Ectodermal cell (in vitro differentiated cells): ENCODE measurements around the gene CCNT1.
A peak's percentile ranks its signal among the peaks of the same experiment; 100 is the strongest.
"Not testable (repeated sequence)": the region's sequence is repeated elsewhere in the genome, so short reads cannot be mapped to it uniquely, and the experiment has no call there.

Experiments used
- H3K27ac ChIP-seq: 2 replicates; pipeline ENCODE4 v1.7.0; 2013; ENCODE audit warnings: mild to moderate bottlenecking, low read depth, low read length; ENCODE audit not compliant: insufficient read depth, poor library complexity, severe bottlenecking
- H3K27me3 ChIP-seq: 2 replicates; pipeline ENCODE4 v1.7.0; 2013; ENCODE audit warnings: mild to moderate bottlenecking, low read length; ENCODE audit not compliant: insufficient read depth, control insufficient read depth, poor library complexity, severe bottlenecking
- H3K36me3 ChIP-seq: one replicate; pipeline ENCODE4 v1.7.0; 2013; ENCODE audit warnings: low read length; ENCODE audit not compliant: control insufficient read depth, insufficient read depth
- H3K4me1 ChIP-seq: one replicate; pipeline ENCODE4 v1.7.0; 2013; ENCODE audit warnings: low read length; ENCODE audit not compliant: control insufficient read depth, insufficient read depth
- H3K4me3 ChIP-seq: 2 replicates; pipeline ENCODE4 v1.7.0; 2013; ENCODE audit warnings: low read depth, low read length, control low read depth; ENCODE audit not compliant: insufficient read depth
- H3K9me3 ChIP-seq: 2 replicates; pipeline ENCODE4 v1.7.0; 2013; ENCODE audit warnings: mild to moderate bottlenecking, low read length, moderate library complexity; ENCODE audit not compliant: control insufficient read depth
- WGBS, 2 experiments: methylation state at CpG; one replicate each; pipeline ENCODE4 v1.1.7; 2013; ENCODE audit warnings: missing lambda C conversion rate in 2 of 2; 5-methylcytosine and 5-hydroxymethylcytosine counted together

Gene CCNT1

DNA sequence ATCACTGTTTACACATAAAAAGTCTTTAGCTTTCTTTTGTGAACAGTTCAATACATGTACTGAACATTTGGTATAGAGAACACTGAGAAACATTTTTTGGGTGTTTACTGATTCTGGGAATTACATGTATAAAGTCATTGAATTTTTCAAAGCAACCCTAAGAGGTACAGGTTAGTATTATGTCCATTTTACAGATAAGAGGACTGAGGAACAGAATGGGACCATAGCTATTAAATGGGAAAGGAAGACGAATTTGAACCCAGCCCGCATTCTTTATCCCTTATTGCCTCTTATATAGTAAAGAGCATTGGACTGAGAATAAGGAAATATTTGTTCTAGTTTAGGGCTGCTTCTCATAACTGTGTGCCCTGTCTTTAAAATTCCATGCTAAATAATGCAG, 33.6 kb downstream of the CCNT1 start:
- Histone ChIP-seq H3K36me3 (peaks cover 9% of the 10 kb centered on the region), H3K27me3 (peaks cover 7% of the 10 kb centered on the region), H3K4me1 (peaks cover 19% of the 10 kb centered on the region), H3K4me3 (no peak overlapping the region), H3K9me3 (no peaks in the 10 kb centered on the region), H3K27ac (no peak overlapping the region)
- 93 to 100% methylated on average over 2 of the region's 2 CpGs for WGBS, 2 experiments

GRCh38 chr12:48682533-48682905, 34.0 kb downstream of the CCNT1 start:
- H3K4me3 ChIP-seq = peak overlapping the region; percentile 94
- 25 to 26% methylated on average over 19 of the region's 19 CpGs for WGBS, 2 experiments
- not testable (repeated sequence) for H3K27ac ChIP-seq, H3K9me3 ChIP-seq, H3K27me3 ChIP-seq
- H3K4me1 ChIP-seq = peaks cover 19% of the 10 kb centered on the region
- H3K36me3 ChIP-seq = peaks cover 10% of the 10 kb centered on the region

- no peaks in the 10 kb centered on the region for H3K9me3 ChIP-seq
- H3K27ac ChIP-seq = peak within 1 kb of the TSS; percentile 85
- peaks cover 7% of the 10 kb centered on the region for H3K27me3 ChIP-seq
- WGBS, 2 experiments = 0 to 1% methylated on average over 64 of the region's 64 CpGs
- H3K4me3 ChIP-seq = peak within 1 kb of the TSS; percentile 94
- H3K4me1 ChIP-seq = peaks cover 19% of the 10 kb centered on the region
- H3K36me3 ChIP-seq = peaks cover 10% of the 10 kb centered on the region
These were observed 34.6 kb downstream of the CCNT1 start, which contains the start of gene KANSL2 for GRCh38 chr12:48681710-48682532. Gene KANSL2 (minus strand): TSS chr12:48682238. CDS start chr12:48681632, 606 bp downstream.

DNA sequence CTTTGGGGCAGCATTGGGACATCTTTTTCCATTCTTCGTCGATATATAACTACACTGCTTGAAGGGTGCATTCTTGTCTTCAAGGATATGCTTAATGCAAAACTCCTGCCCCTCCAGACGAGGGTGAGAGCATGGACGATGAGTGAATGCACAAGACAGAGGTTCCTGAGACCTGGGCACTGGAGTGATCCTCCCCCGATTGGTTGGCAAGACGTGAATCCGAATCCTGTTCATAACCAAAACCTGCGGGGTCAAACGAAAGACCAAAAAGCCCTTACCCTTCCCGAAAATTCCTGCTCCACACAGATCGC, 35.2 kb downstream of the CCNT1 start:
- Histone ChIP-seq H3K27ac (no peak overlapping the region), H3K36me3 (peaks cover 10% of the 10 kb centered on the region), H3K27me3 (peaks cover 7% of the 10 kb centered on the region), H3K9me3 (no peaks in the 10 kb centered on the region), H3K4me3 (peak overlapping the region; percentile 94), H3K4me1 (peaks cover 19% of the 10 kb centered on the region)
- 2 to 3% methylated on average over 11 of the region's 11 CpGs for WGBS, 2 experiments

GRCh38 chr12:48680861-48681260, 35.6 kb downstream of the CCNT1 start:
- 85 to 86% methylated on average over 12 to 13 of the region's 13 CpGs for WGBS, 2 experiments
- peak overlapping the region; percentile 94 for H3K4me3 ChIP-seq
- H3K27ac ChIP-seq = no peak overlapping the region
- peaks cover 7% of the 10 kb centered on the region for H3K27me3 ChIP-seq
- peaks cover 13% of the 10 kb centered on the region for H3K36me3 ChIP-seq
- peaks cover 19% of the 10 kb centered on the region for H3K4me1 ChIP-seq
- no peaks in the 10 kb centered on the region for H3K9me3 ChIP-seq

DNA sequence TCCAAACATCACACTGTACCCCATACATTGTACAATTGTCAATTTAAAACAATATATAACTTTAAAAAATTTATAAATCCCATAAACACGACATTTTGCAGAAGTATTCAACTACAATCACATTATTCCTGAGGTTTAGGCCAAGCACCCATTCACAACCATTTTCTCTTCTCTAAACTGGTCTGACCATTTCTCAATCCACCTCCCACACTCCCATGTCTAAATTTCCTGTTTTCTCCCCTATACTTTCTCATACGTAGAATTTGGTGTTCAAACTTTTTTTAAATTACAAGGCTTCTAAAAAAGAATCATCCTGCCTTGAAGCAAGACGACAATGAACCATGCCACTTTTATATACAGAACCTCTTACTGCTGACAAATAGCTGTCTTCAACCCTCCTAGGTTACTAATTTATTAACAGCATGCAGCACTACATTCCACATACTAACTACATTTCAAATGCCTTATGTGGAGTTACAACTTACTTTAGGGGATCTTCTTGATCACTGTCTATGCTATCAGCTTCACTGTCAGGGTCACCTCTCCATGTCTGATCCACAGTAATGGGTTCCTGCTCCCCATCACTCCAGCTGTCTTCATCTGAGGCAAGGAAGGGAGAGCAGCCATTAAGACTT, 37.8 kb downstream of the CCNT1 start:
- H3K36me3 ChIP-seq = peaks cover 13% of the 10 kb centered on the region
- peak overlapping the region; percentile 0 for H3K4me3 ChIP-seq
- WGBS, 2 experiments = 93% methylated on average over 3 of the region's 3 CpGs

GRCh38 chr12:48671231-48671856, 45.2 kb downstream of the CCNT1 start:
- 97 to 98% methylated on average over 6 to 7 of the region's 8 CpGs for WGBS, 2 experiments
- Histone ChIP-seq H3K27me3 (no peaks in the 10 kb centered on the region), H3K9me3 (no peaks in the 10 kb centered on the region), H3K4me1 (no peaks in the 10 kb centered on the region), H3K27ac (no peak overlapping the region), H3K4me3 (no peak overlapping the region), H3K36me3 (peaks cover 58% of the 10 kb centered on the region)

More for the DNA sequence above, 37.8 kb downstream of the CCNT1 start:
- Histone ChIP-seq H3K27ac (no peak overlapping the region), H3K4me1 (peaks cover 19% of the 10 kb centered on the region), H3K9me3 (no peaks in the 10 kb centered on the region), H3K27me3 (peaks cover 7% of the 10 kb centered on the region)

GRCh38 chr12:48668996-48669395, 47.5 kb downstream of the CCNT1 start:
- no peaks in the 10 kb centered on the region for H3K4me1 ChIP-seq
- 95 to 96% methylated on average over 14 of the region's 14 CpGs for WGBS, 2 experiments
- no peaks in the 10 kb centered on the region for H3K27me3 ChIP-seq
- H3K36me3 ChIP-seq = peaks cover 72% of the 10 kb centered on the region
- H3K4me3 ChIP-seq = no peak overlapping the region
- H3K9me3 ChIP-seq = no peaks in the 10 kb centered on the region
- no peak overlapping the region for H3K27ac ChIP-seq

GRCh38 chr12:48659863-48660262, 56.6 kb downstream of the CCNT1 start:
- Histone ChIP-seq H3K27ac (no peak overlapping the region), H3K4me1 (no peaks in the 10 kb centered on the region), H3K9me3 (no peaks in the 10 kb centered on the region), H3K36me3 (peaks cover 49% of the 10 kb centered on the region), H3K27me3 (no peaks in the 10 kb centered on the region), H3K4me3 (no peak overlapping the region)
- WGBS, 2 experiments = 94 to 100% methylated on average over 2 of the region's 4 CpGs

GRCh38 chr12:48651681-48652080, 64.8 kb downstream of the CCNT1 start:
- 86 to 91% methylated on average over 4 of the region's 4 CpGs for WGBS, 2 experiments
- Histone ChIP-seq H3K9me3 (no peaks in the 10 kb centered on the region), H3K4me1 (no peaks in the 10 kb centered on the region), H3K4me3 (no peak overlapping the region), H3K27ac (no peak overlapping the region), H3K27me3 (no peaks in the 10 kb centered on the region), H3K36me3 (peaks cover 33% of the 10 kb centered on the region)
